Astrocyte of the spinal cord (primary cell): ENCODE results near the gene PSKH1.
A peak's percentile ranks its signal among the peaks of the same experiment; 100 is the strongest.

Source experiments
- DNase-seq: peaks from one replicate; pipeline ENCODE4 v3.0.0; 2011; ENCODE audit warnings: low read depth, low spot score
- H3K4me3 ChIP-seq: 2 replicates; pipeline ENCODE4 v1.5.1; 2011; ENCODE audit warnings: low read depth, mild to moderate bottlenecking, low read length, moderate library complexity
- in situ Hi-C: cut with HindIII; loops from 2 replicates; pipeline ENCODE4 v1.10.0; 2017; ENCODE audit warnings: low sequenced_read_pairs
- TF ChIP-seq, protein P1 (sequence below): IDR thresholded peaks from 2 replicates; pipeline ENCODE4 v1.5.1; 2012; ENCODE audit warnings: low read depth, mild to moderate bottlenecking, low read length, inconsistent platforms

Gene PSKH1

DNA sequence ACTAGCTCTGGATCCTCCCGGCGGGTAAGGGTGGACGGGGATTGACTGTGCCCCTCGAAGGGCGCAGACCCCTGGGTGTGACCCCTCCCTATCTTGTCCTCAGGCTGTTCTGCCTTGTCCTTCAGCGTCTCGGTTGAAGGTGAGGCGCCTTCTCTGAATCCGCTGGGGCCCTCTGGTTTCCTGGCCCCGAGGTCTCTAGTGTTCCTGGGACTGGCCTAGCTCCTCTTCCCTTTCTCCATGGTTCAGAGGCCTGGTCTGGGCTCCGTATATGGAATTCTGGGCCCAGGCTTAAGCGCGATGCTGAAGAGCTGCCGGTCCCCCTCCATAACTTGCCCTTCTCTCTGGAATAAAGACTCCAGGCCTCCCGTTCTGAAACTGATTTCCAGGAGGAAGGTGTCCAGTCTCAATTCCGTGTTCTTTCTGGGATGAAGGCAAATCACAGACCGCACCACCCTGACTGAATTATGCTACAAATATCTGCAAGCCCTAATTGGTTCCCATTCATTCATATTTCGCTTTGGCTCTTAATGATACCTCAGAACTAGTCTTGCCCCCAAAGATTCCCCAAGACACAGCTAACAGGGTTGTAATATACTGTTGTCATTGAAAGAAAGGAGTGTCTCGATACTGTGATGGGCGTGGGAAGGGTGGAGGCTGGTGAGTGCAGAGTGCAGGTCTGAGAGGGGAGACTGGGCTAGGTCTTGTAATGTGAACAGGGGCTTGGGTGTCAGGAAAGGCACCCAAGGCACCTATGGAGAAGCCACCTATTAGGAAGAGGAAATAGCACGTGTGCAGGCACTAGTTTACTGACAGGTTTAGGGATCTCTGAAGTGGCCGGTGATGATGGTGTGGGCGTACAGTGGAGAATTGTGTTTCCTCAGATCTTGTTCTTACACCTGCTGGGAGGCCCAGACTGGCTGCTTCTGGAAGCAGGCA lies 19.4 kb upstream of the PSKH1 start:
- no peak for DNase-seq
- TF ChIP-seq, protein P1, sequence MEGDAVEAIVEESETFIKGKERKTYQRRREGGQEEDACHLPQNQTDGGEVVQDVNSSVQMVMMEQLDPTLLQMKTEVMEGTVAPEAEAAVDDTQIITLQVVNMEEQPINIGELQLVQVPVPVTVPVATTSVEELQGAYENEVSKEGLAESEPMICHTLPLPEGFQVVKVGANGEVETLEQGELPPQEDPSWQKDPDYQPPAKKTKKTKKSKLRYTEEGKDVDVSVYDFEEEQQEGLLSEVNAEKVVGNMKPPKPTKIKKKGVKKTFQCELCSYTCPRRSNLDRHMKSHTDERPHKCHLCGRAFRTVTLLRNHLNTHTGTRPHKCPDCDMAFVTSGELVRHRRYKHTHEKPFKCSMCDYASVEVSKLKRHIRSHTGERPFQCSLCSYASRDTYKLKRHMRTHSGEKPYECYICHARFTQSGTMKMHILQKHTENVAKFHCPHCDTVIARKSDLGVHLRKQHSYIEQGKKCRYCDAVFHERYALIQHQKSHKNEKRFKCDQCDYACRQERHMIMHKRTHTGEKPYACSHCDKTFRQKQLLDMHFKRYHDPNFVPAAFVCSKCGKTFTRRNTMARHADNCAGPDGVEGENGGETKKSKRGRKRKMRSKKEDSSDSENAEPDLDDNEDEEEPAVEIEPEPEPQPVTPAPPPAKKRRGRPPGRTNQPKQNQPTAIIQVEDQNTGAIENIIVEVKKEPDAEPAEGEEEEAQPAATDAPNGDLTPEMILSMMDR: no peak
- H3K4me3 ChIP-seq: peak overlapping the region; percentile 93
- in situ Hi-C loops: no loop called here

DNA sequence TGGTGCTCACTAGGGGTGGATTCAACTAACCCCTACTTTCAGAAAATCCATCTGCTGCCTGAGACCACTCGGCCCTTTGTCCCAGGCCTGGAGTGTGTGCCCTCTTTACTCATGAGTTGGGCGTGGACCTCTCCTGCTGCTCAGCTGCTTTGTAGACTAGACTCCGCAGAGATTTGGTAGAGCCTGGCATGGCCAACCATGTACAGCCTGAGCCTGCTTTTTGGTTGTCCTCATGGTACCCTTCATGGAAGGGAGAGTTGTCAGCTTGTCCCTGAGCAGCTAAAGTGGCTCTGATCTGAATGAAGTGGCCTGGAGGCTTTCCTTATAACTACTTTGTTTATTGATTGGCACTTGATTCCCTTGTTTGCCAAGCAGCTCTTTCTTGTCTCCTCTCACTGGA lies 18.7 kb upstream of the PSKH1 start:
- in situ Hi-C loops: no loop called here
- H3K4me3 ChIP-seq: peak overlapping the region; percentile 93
- TF ChIP-seq, protein P1: no peak
- DNase-seq: no peak

- in situ Hi-C loops: no loop called here
Measured at GRCh38 chr16:67877064-67877463, 16.0 kb upstream of the PSKH1 start.

DNA sequence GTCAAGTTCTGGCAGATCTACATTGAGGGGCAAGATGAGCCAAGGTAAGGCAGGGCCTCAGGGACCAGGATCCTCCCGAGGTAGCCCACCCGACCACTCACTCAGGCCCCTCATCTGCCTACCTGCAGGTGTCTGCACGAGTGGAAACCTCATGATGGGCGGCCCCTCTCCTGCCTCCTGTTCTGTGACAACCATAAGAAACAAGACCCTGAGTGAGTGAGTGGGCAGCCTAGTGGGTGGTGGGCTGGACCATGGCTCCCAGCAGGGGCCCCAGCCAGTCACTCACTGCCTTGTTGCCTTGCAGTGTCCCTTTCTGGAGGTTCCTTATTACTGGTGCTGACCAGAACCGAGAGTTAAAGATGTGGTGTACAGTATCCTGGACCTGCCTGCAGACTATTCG lies 14.8 kb upstream of the PSKH1 start:
- TF ChIP-seq, protein P1: no peak
- H3K4me3 ChIP-seq: no peak overlapping the region
- no peak for DNase-seq
- in situ Hi-C loops: no loop called here

More at GRCh38 chr16:67877064-67877463, 16.0 kb upstream of the PSKH1 start:
- no peak for DNase-seq
- no peak overlapping the region for H3K4me3 ChIP-seq
- TF ChIP-seq, protein P1: no peak

DNA sequence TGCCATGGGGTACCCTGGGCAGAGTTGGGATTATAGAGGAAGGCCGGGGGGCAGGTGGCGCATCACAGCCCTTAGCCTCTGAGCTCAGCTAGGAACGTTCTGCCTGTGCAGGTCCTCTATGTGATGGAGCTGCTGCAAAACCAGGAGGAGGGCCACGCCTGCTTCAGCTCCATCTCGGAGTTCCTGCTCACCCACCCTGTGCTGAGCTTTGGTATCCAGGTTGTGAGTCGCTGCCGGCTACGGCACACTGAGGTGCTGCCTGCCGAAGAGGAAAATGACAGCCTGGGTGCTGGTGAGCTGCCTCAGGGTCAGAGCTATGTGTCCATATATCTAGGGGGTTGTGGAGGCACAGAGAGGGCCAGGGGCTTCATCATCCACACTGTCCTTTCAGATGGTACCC lies 14.2 kb upstream of the PSKH1 start:
- no peak overlapping the region for H3K4me3 ChIP-seq
- in situ Hi-C loops: no loop called here
- DNase-seq: no peak
- TF ChIP-seq, protein P1: no peak

DNA sequence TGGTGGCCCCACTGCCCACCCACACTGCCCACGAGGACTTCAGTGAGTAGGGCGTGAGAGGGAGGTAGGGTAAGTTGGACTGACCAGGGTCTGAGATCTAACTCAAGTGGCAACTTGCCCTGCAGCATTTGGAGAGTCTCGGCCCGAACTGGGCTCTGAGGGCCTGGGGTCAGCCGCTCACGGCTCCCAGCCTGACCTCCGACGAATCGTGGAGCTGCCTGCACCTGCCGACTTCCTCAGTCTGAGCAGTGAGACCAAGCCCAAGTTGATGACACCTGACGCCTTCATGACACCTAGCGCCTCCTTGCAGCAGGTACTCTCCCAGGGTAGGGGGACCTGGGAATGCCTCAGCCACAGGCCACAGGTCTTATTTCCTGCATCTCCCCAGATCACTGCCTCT lies 13.6 kb upstream of the PSKH1 start:
- TF ChIP-seq, protein P1: no peak
- no peak for DNase-seq
- in situ Hi-C loops: no loop called here
- no peak overlapping the region for H3K4me3 ChIP-seq
